ENCODE results near the gene MEAK7. TPM values are rescaled to one million over a fixed set of nuclear protein-coding genes. Genes with fewer than 3 reads are reported as not detected.

MEAK7 gene
- total and polyA plus RNA-seq, 2 of the 8 experiments (the other 6 are each of a cell fraction or from before 2014, with no cell fraction given) = 9.6 to 19.6 TPM

DNA sequence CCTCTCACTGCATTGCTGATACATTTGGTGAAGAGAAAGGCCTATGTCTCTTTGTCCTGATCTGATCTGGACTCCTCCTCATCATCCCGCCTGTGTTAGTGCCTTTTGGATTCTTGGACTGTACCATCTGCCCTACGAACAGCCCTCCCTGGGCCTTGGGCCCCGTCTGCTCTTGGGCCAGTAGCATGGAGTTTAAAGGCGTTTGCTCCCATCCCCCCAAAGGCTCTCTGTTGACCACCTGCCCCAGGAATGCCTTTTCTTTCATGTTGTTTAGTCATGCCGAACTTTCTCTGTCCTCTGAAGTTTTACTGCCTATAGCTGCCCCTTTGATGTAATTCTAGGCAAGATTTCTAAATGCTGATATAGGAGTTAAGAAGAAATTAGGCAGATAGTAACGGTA lies 30.9 kb upstream of the MEAK7 start (continued):
- TF ChIP-seq, protein P1, sequence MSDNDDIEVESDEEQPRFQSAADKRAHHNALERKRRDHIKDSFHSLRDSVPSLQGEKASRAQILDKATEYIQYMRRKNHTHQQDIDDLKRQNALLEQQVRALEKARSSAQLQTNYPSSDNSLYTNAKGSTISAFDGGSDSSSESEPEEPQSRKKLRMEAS (IDR thresholded peaks at IDR 0.05) = peak; percentile 14; the same call in 1 of the 2 replicates
- TF ChIP-seq EGR1 (IDR thresholded peaks at IDR 0.05; ENCODE audit: borderline replicate concordance, low read depth, low read length) = no peak
- TF ChIP-seq RBBP5 (IDR thresholded peaks at IDR 0.05; ENCODE audit: borderline replicate concordance, low read depth, low read length) = no peak
- TF ChIP-seq TCF12 (IDR thresholded peaks at IDR 0.05; ENCODE audit: low read depth, low read length) = 0 out of 2 replicates have a peak, but pooled peaks have one; percentile 6
- TF ChIP-seq RNF2 (IDR thresholded peaks at IDR 0.05; ENCODE audit: borderline replicate concordance, low read depth, low read length, missing control alignments, poor library complexity, severe bottlenecking) = no peak
